Urothelium cell line (cell line): Measurements from ENCODE around the gene TMEM59.
"Not testable (repeated sequence)": the region's sequence is repeated elsewhere in the genome, so short reads cannot be mapped to it uniquely, and the experiment has no call there.

Experiments
- DNase-seq: peaks from one replicate; pipeline ENCODE4 v3.0.0; 2011; ENCODE audit warnings: low spot score, mixed read lengths
- FAIRE-seq: peaks from 2 replicates; lab custom pipeline; 2011; peaks lifted over from hg19 to GRCh38; lab: Jason Lieb, UNC

Gene TMEM59

DNA sequence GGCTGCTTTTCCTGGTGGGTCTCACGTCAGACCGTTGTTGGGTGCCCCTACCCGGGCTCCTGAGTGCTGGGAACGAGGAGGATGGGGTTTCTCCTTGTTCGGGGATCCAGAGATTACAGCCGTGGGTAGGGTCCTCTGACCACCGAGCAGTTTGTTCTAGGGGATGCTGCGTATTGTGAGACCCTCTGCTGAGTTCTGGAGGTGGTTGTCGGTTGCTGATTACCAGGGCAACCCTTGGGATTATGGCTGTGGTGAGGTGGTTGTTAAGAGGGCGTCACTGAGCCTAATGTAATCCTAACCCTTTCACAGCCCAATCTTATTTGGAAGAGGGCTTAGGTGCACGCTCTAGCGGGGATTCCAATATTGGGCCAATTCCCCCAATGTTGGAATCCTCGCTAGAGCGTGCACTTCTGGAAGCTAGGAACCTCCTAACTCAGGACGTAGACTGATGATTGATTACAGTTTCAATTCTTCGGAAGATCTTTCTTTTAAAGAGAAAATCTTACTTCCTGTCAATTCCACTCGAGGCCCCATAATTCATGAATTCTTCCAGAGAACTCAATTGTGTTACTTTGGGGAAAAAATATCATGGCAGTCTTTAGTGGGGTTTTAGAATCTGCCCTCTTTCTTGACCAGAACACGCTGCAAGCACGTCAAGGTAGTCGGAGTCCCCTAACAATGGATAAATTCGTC lies 887 bp upstream of the TMEM59 start:
- FAIRE-seq (no peak), DNase-seq (no peak)

GRCh38 chr1:54052431-54052933 lies 522 bp downstream of the TMEM59 start:
- peak; percentile 20 for DNase-seq
- no peak for FAIRE-seq

GRCh38 chr1:54051933-54052430 lies 1.0 kb downstream of the TMEM59 start:
- FAIRE-seq = no peak
- no peak for DNase-seq

DNA sequence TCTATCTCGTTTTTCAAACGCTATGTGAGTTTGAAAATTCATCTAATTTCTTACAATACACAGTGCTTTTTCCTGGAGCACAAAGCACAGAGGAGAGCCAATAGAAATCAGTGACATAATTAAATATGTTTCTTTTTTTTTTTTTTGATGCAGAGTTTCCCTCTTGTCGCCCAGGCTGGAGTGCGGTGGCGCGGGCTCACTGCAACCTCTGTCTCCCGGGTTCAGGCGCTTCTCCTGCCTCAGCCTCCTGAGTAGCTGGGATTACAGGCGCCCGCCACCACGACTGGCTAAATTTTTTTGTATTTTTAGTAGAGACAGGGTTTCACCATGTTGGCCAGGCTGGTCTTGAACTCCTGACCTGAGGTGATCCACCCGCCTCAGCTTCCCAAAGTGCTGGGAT lies 2.6 kb downstream of the TMEM59 start:
- DNase-seq, FAIRE-seq: not testable (repeated sequence)

DNA sequence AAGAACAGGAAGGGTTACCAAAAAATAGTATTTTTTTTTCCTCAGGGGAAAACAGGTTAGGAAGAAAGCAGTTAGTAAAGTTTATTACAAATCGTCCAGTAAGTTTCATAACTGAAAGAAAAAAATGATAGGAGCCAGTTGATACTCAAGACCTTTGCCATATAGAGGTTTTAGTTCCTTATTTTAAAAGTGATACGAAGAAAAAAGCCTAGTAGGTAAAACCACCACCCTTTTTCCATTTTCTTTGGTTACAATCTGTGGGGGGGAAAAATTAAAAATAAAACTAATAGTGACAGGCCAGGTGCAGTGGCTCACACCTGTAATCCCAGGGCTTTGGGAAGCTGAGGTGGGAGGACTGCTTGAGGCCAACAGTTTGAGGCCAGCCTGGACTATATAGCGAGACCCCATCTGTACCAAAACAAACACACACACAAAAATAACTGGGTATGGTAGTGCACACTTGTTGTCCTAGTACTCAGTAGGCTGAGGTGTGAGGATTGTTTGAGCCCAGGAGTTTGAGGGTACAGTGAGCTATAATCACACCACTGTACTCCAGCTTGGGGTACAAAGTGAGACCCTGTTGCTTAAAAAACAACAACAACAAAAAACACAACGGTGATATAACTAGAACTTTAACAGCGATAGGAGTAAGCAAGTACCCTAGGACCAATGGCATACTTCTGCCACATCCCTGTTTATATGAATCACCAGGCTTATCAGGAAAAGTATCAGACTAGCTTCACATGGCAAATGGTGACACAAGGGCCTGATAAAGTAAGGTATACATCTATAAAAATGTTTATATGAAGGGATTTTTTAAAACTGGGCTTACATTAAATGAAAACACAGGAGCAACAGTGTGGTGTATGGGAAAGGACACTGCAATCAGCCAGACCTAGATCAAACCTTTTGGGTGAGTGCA lies 5.4 kb downstream of the TMEM59 start:
- FAIRE-seq = no peak
- DNase-seq = no peak

GRCh38 chr1:54046671-54047383 lies 6.2 kb downstream of the TMEM59 start:
- DNase-seq (no peak), FAIRE-seq (no peak)

- FAIRE-seq = no peak
- no peak for DNase-seq
Observed at GRCh38 chr1:54045496-54045895, 7.5 kb downstream of the TMEM59 start.

DNA sequence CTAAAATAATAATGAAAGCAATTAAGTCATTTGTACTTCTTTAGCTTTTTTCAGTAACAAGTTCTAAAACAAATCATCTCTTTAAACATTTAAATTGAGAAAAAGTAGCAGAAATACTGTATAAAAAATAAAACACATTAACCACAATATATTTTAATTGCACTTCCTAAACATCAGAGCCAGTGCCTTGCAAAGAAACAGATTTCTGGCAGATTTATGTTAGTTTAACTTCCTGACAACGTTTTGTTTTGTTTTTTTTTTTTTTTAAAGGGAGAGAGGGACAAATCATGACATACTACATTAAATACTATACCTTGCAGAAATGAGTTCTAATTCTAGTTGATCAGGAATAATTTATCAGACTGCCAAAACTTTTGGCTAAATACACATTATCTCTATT lies 11.2 kb downstream of the TMEM59 start:
- FAIRE-seq = no peak
- DNase-seq = no peak

DNA sequence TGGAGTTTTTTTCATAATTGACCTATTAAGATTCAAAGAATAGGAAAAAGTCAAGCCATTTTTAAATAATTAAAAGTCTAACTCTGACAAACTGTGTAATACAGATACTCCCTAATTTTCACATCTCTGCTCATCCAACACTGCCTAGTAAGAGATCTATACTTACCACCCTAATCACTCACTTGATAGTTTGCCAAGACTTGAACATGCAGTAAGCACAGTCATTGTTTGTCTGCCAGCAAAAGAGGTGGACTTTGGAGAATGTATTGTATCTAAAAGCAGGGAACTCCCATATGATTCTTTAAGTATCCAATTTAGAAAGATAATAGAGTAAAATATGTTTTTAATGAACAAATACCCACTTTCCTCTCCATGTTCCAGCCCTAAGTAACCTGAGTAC lies 15.5 kb downstream of the TMEM59 start:
- FAIRE-seq (no peak), DNase-seq (no peak)

- FAIRE-seq = no peak
Observed at GRCh38 chr1:54028306-54029251, 24.4 kb downstream of the TMEM59 start.

GRCh38 chr1:54027848-54028247 lies 25.2 kb downstream of the TMEM59 start:
- DNase-seq (no peak), FAIRE-seq (no peak)

More at GRCh38 chr1:54028306-54029251, 24.4 kb downstream of the TMEM59 start:
- DNase-seq = no peak

DNA sequence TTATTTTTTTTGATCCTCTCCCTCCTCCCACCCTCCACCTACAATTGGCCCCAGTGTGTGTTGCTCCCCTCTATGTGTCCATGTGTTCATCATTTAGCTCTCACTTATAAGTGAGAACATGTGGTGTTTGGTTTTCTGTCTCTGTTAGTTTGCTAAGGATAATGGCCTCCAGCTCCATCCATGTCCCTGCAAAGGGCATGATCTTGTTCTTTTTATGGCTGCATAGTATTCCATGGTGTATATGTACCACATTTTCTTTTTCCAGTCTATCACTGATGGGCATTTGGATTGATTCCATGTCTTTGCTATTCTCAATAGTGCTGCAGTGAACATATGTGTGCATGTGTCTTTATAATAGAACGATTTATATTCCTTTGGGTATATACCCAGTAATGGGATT lies 28.2 kb downstream of the TMEM59 start:
- DNase-seq, FAIRE-seq: not testable (repeated sequence)

DNA sequence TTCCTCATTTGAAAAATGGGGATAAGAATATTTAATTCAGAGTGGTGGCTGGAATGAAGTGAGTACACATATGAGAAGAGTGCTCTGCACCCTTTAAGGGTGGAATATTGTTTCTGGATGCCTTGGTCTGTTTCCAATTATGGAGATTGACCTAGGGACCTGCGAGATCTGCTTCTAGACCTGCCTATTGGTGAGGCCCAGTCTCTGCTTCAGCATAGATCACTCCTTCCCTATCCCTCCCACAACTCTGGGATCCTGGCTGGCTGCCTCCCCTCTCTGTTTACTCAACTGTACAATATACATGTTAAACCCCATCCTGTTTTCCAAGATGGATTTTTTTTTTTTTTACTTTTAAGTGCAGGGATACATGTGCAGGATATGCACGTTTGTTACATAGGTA lies 28.6 kb downstream of the TMEM59 start:
- FAIRE-seq (no peak), DNase-seq (no peak)

- not testable (repeated sequence) for DNase-seq, FAIRE-seq
Observed at GRCh38 chr1:54019562-54020176, 33.3 kb downstream of the TMEM59 start.

- FAIRE-seq (no peak), DNase-seq (no peak)
Observed at GRCh38 chr1:54018635-54019034, 34.4 kb downstream of the TMEM59 start.

DNA sequence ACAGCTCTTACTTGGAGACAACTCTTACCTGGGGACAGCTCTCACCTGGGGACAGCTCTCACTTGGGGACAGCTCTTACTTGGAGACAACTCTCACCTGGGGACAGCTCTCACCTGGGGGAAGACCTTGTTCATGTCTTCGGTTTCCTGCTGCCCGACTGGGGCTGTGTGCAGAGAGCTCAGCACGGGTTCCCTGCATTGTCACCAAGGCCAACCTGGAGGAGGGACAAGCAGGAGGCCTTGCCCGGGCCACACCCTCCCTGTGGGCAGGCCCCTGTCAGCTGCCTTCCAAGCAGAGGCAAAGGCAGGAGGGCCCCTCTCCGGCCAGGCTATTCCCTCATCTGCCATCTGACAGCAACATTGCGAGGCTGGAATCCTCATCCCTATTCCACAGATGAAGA lies 35.0 kb downstream of the TMEM59 start, which contains the start of gene LDLRAD1:
LDLRAD1 (minus strand) TSS at position 208 of the 400 bp plus-strand sequence; CDS start at position 134, 74 bp downstream.
- DNase-seq (no peak), FAIRE-seq (no peak)

DNA sequence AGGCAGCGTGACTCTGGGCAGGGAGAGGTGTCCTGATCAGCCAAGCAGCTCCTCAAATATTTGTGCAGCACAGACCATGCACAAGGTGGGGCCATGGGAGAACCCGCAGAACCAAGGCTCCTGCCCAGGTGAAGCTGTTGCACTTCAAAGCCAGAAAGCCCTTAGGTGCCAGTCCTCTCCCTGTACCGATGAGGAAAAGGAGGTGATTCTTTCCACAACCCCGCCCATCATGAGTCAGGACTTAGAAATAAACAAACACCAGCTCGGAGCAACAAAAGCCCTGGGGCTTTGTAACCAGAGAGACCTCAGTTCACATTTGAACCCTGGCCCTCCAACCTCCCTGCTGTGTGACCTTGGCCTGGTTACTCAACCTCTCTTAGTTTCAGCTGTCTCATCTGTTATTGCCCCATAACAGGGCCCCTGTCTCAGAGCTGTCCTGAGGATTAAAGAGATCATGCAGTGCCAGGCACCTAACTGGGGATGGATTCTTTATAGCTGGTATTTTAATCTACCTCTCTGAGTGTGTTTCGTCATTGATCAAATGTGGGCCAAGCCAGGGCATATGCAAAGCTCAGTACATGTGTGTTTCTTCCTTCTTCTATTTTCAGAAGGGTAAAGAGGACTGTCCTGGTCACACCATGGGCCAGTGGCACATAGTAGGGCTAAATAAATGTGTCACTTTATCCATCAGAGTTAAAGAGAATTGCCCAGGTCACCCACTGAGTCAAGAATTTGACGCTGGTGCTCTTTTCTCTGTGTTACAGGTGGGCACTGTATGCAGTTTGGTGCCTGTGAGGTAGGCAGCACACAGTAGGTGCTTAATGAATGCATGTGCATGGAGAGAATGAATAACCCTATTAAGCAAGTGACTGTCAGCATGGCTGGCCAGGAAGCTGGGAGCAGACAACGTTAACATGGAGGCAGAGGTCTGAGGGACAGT lies 36.4 kb downstream of the TMEM59 start:
- FAIRE-seq (no peak), DNase-seq (peak; percentile 57)

GRCh38 chr1:54014009-54014629 lies 38.9 kb downstream of the TMEM59 start:
- FAIRE-seq (no peak), DNase-seq (no peak)
